BJ (cell line): ENCODE measurements around the gene CEP78. TPM values are rescaled to one million over a fixed set of nuclear protein-coding genes. Genes with fewer than 3 reads are reported as not detected.

Source experiments
- CTCF ChIA-PET: fragments of 350-600 bp; formaldehyde crosslinking; extraction: SDS; loops from one replicate; lab custom pipeline; 2021; ENCODE audit warnings: antibody characterized with exemption, inconsistent platforms; lab: Yijun Ruan, JAX
- POLR2A ChIA-PET: fragments of 300-600 bp; sonication (Branson Sonifier 250); formaldehyde crosslinking; extraction: SDS; loops from one replicate; lab custom pipeline; 2021; ENCODE audit warnings: antibody characterized with exemption; lab: Charles Lee
- DNase-seq: peaks from one replicate; pipeline ENCODE4 v3.0.0-alpha.2; 2011; ENCODE audit warnings: low read depth
- H3K27me3 ChIP-seq: 2 replicates; pipeline ENCODE4 v1.6.0; 2011; ENCODE audit warnings: low read length; ENCODE audit not compliant: control insufficient read depth, insufficient read depth
- H3K36me3 ChIP-seq: 2 replicates; pipeline ENCODE4 v1.5.1; 2011; ENCODE audit warnings: low read length; ENCODE audit not compliant: control insufficient read depth, insufficient read depth
- H3K4me3 ChIP-seq: 2 replicates; pipeline ENCODE4 v1.5.1; 2011; ENCODE audit warnings: low read depth, mild to moderate bottlenecking, control low read depth, low read length
- CTCF ChIP-seq: IDR thresholded peaks from 2 replicates; pipeline ENCODE4 v1.5.1; 2011; ENCODE audit warnings: low read depth, mild to moderate bottlenecking, control low read depth, inconsistent platforms, low read length, moderate library complexity; ENCODE audit not compliant: insufficient read depth
- polyA plus RNA-seq: library from polyadenylated mRNA; depleted of rRNA; stranded (reverse); fragments of >200 nt; gene quantifications from 2 replicates; pipeline ENCODE4 v1.2.3, GENCODE V29; 2011

CEP78 gene
- polyA plus RNA-seq, 1 experiment, result 4.5 TPM

- ChIA-PET CTCF (interaction anchor here (1.3 kb wide), 1 partner anchor 8 kb away, joined by 3 read pairs; no protein-coding TSS in a partner anchor), POLR2A (no interaction called here)
- no peaks in the 10 kb centered on the region for H3K27me3 ChIP-seq
- no peak for DNase-seq
- TF ChIP-seq CTCF, result no peak
- no peak overlapping the region for H3K4me3 ChIP-seq
- no peaks in the 10 kb centered on the region for H3K36me3 ChIP-seq
Measured at GRCh38 chr9:78243130-78243529, 7.3 kb downstream of the CEP78 start.

- DNase-seq, result no peak
- Histone ChIP-seq H3K27me3 (no peaks in the 10 kb centered on the region), H3K4me3 (no peak overlapping the region), H3K36me3 (no peaks in the 10 kb centered on the region)
- TF ChIP-seq CTCF, result no peak
- CTCF ChIA-PET, result interaction anchor here (0.6 kb wide), 1 partner anchor 219 kb away, joined by 3 read pairs; no protein-coding TSS in a partner anchor
- POLR2A ChIA-PET, result no interaction called here
Measured at GRCh38 chr9:78245401-78245800, 9.5 kb downstream of the CEP78 start.

GRCh38 chr9:78248635-78249034 is 12.8 kb downstream of the CEP78 start:
- DNase-seq, result no peak
- ChIA-PET POLR2A (no interaction called here), CTCF (interaction anchor here (1.3 kb wide), 1 partner anchor 121 kb away, joined by 3 read pairs; no protein-coding TSS in a partner anchor)
- no peak for TF ChIP-seq CTCF
- no peaks in the 10 kb centered on the region for H3K27me3 ChIP-seq
- H3K4me3 ChIP-seq, result no peak overlapping the region
- no peaks in the 10 kb centered on the region for H3K36me3 ChIP-seq

GRCh38 chr9:78249542-78249941 is 13.7 kb downstream of the CEP78 start:
- ChIA-PET CTCF (interaction anchor here (0.6 to 2.1 kb wide), 3 partner anchors 10 to 47 kb away, joined by 3 to 5 read pairs (median 3); partner anchors contain the start of gene PSAT1), POLR2A (no interaction called here)
- no peaks in the 10 kb centered on the region for H3K27me3 ChIP-seq
- TF ChIP-seq CTCF, result no peak
- no peak for DNase-seq
- H3K4me3 ChIP-seq, result no peak overlapping the region
- H3K36me3 ChIP-seq, result no peaks in the 10 kb centered on the region

GRCh38 chr9:78252616-78253015 is 16.7 kb downstream of the CEP78 start:
- Histone ChIP-seq H3K4me3 (no peak overlapping the region), H3K27me3 (no peaks in the 10 kb centered on the region), H3K36me3 (peaks cover 1% of the 10 kb centered on the region; the same call in 1 of the 2 replicates)
- ChIA-PET POLR2A (no interaction called here), CTCF (no interaction called here)
- DNase-seq, result no peak
- no peak for TF ChIP-seq CTCF
